GM12878 (cell line): ENCODE results near the gene AMZ2.

Experiments used
- ASH2L ChIP-seq: fragments of 300-600, 200-600 bp; sonication (generic); IDR thresholded peaks from 2 replicates; pipeline ENCODE4 v1.6.1; 2017; ENCODE audit warnings: low read depth, mild to moderate bottlenecking, borderline replicate concordance
- ATF2 ChIP-seq: IDR thresholded peaks from 2 replicates; pipeline ENCODE4 v1.6.1; 2012; ENCODE audit warnings: low read length, inconsistent platforms
- BRCA1 ChIP-seq: IDR thresholded peaks from 2 replicates; pipeline ENCODE4 v1.6.1; 2011; ENCODE audit warnings: low read depth, low read length, improper control_type of control experiment
- CREB1 ChIP-seq: IDR thresholded peaks from 2 replicates; pipeline ENCODE4 v1.6.1; 2012; ENCODE audit warnings: low read depth, mild to moderate bottlenecking, inconsistent platforms
- CTCF ChIP-seq, 3 experiments: IDR thresholded peaks in 2 of 3; conservative IDR thresholded peaks in 1 of 3; 2 replicates each; pipeline ENCODE4 v1.5.1; 2011; ENCODE audit warnings: low read depth in 3 of 3, low read length in 3 of 3, mild to moderate bottlenecking in 3 of 3, control low read depth in 2 of 3, moderate library complexity in 2 of 3, inconsistent platforms in 1 of 3, mixed read lengths in 1 of 3; ENCODE audit not compliant: control insufficient read depth in 2 of 3, insufficient read depth in 1 of 3; ENCODE audit errors: extremely low read depth in 1 of 3
- EZH2 ChIP-seq: IDR thresholded peaks from 2 replicates; pipeline ENCODE4 v1.6.1; 2012; ENCODE audit warnings: low read depth, mild to moderate bottlenecking, control low read depth, inconsistent platforms, low read length, borderline replicate concordance; ENCODE audit not compliant: control insufficient read depth
- GATAD2B ChIP-seq: fragments of 450-650 bp; conservative IDR thresholded peaks from 2 replicates; pipeline ENCODE4 v1.6.1; 2017; ENCODE audit warnings: low read depth, mild to moderate bottlenecking, moderate library complexity
- IRF5 ChIP-seq: fragments of 450-650 bp; IDR thresholded peaks from 2 replicates; pipeline ENCODE4 v1.6.1; 2017; ENCODE audit warnings: borderline replicate concordance
- MYC ChIP-seq: IDR thresholded peaks from 2 replicates; pipeline ENCODE4 v1.6.1; 2011; ENCODE audit warnings: mild to moderate bottlenecking, low read length, moderate library complexity, inconsistent platforms; ENCODE audit not compliant: insufficient read depth, insufficient replicate concordance, insufficient read length, severe bottlenecking
- NBN ChIP-seq: fragments of 450-650 bp; IDR thresholded peaks from 2 replicates; pipeline ENCODE4 v1.6.1; 2016
- SMAD5 ChIP-seq: IDR thresholded peaks from 2 replicates; pipeline ENCODE4 v1.6.1; 2016; ENCODE audit warnings: antibody characterized with exemption, low read depth
- TARDBP ChIP-seq: IDR thresholded peaks from 2 replicates; pipeline ENCODE4 v1.6.1; 2016; ENCODE audit warnings: borderline replicate concordance
- USF1 ChIP-seq: IDR thresholded peaks from 2 replicates; pipeline ENCODE4 v1.6.1; 2011; ENCODE audit warnings: borderline replicate concordance, low read depth, mild to moderate bottlenecking, moderate library complexity, mixed read lengths, low read length; ENCODE audit not compliant: insufficient read depth; ENCODE audit errors: extremely low read length
- ZNF274 ChIP-seq: IDR thresholded peaks from one replicate; pipeline ENCODE4 v1.8.0; 2011; ENCODE audit not compliant: insufficient read length, insufficient read depth

GRCh38 chr17:68298601-68299000 lies 50.8 kb downstream of the AMZ2 start:
- TF ChIP-seq NBN, result no peak
- no peak for TF ChIP-seq TARDBP
- TF ChIP-seq EZH2, result no peak
- no peak for TF ChIP-seq GATAD2B
- no peak for TF ChIP-seq CTCF (IDR thresholded peaks at IDR 0.05 in 2 of 3, conservative IDR thresholded peaks at IDR 0.05 in 1 of 3; ENCODE audit: control insufficient read depth in 2 of 3, extremely low read depth in 1 of 3, insufficient read depth in 1 of 3, low read depth in 3 of 3, low read length in 3 of 3)
- TF ChIP-seq ASH2L, result no peak
- TF ChIP-seq CREB1, result no peak
- TF ChIP-seq USF1, result no peak
- no peak for TF ChIP-seq IRF5
- TF ChIP-seq BRCA1, result no peak
- no peak for TF ChIP-seq SMAD5
- TF ChIP-seq ZNF274, result no peak
- TF ChIP-seq ATF2, result no peak
- TF ChIP-seq MYC, result no peak
